Thyroid gland (tissue), 4 donors: ENCODE data around the gene ADAT3. TPM values are rescaled to one million over a fixed set of nuclear protein-coding genes. Genes with fewer than 3 reads are reported as not detected.
A peak's percentile ranks its signal among the peaks of the same experiment; 100 is the strongest.
"Not testable (repeated sequence)": the region's sequence is repeated elsewhere in the genome, so short reads cannot be mapped to it uniquely, and the experiment has no call there.

Source experiments
- DNase-seq, 2 donors: peaks; one replicate each; pipeline ENCODE4 v3.0.0-alpha.2; 2019
- H3K27ac ChIP-seq, 3 donors: fragments of 200-600 bp; sonication (generic); 1 replicate in 2 of 3; 2 replicates in 1 of 3; pipeline ENCODE4 v1.5.1; 2016 to 2019; ENCODE audit warnings: mild to moderate bottlenecking in 1 of 3, moderate library complexity in 1 of 3
- H3K27me3 ChIP-seq: fragments of 200-600 bp; sonication (generic); one replicate; pipeline ENCODE4 v1.5.1; 2019
- H3K36me3 ChIP-seq, 2 donors: fragments of 200-600 bp; sonication (generic); one replicate each; pipeline ENCODE4 v1.5.1; 2016 to 2019
- H3K4me1 ChIP-seq, 2 donors: fragments of 200-600 bp; sonication (generic); one replicate each; pipeline ENCODE4 v1.5.1; 2017 to 2019
- H3K4me3 ChIP-seq, 3 donors: fragments of 200-600 bp; sonication (generic); replicated peaks in 1 of 3; 1 replicate in 2 of 3; 2 replicates in 1 of 3; pipeline ENCODE4 v1.5.1; 2016; ENCODE audit warnings: mild to moderate bottlenecking in 1 of 3
- H3K9me3 ChIP-seq: fragments of 200-600 bp; sonication (generic); one replicate; pipeline ENCODE4 v1.5.1; 2017
- POLR2A ChIP-seq, 2 donors: fragments of 450-650 bp; IDR thresholded peaks; one replicate each; pipeline ENCODE4 v1.6.1; 2017; ENCODE audit warnings: antibody characterized with exemption in 2 of 2, mild to moderate bottlenecking in 2 of 2, moderate library complexity in 1 of 2
- WGBS, 2 donors: methylation state at CpG; one replicate each; pipeline ENCODE4 v1.1.5; 2017; 5-methylcytosine and 5-hydroxymethylcytosine counted together
- intact Hi-C: fragments of 100-400 bp; cut with DNase I; formaldehyde crosslinking; loops from one replicate; pipeline ENCODE4 v1.15.1; 2023
- total RNA-seq, 4 donors: library from RNA; depleted of rRNA; stranded (reverse); fragments of >200 nt; gene quantifications; one replicate each; pipeline ENCODE4 v1.2.3, GENCODE V29; 2016
- TF ChIP-seq, protein P1 (sequence below), 6 experiments: fragments of 200-600 bp in 3 of 6; fragments of 450-650 bp in 3 of 6; sonication (generic) in 3 of 6; IDR thresholded peaks; one replicate each; pipeline ENCODE4 v1.5.1; 2016 to 2019; ENCODE audit warnings: antibody characterized with exemption in 6 of 6, mild to moderate bottlenecking in 2 of 6, inconsistent platforms in 1 of 6, moderate library complexity in 1 of 6

ADAT3 gene
- total RNA-seq, 4 donors from 2014 or later: 4.0 to 14.6 (median 8.3) TPM

DNA sequence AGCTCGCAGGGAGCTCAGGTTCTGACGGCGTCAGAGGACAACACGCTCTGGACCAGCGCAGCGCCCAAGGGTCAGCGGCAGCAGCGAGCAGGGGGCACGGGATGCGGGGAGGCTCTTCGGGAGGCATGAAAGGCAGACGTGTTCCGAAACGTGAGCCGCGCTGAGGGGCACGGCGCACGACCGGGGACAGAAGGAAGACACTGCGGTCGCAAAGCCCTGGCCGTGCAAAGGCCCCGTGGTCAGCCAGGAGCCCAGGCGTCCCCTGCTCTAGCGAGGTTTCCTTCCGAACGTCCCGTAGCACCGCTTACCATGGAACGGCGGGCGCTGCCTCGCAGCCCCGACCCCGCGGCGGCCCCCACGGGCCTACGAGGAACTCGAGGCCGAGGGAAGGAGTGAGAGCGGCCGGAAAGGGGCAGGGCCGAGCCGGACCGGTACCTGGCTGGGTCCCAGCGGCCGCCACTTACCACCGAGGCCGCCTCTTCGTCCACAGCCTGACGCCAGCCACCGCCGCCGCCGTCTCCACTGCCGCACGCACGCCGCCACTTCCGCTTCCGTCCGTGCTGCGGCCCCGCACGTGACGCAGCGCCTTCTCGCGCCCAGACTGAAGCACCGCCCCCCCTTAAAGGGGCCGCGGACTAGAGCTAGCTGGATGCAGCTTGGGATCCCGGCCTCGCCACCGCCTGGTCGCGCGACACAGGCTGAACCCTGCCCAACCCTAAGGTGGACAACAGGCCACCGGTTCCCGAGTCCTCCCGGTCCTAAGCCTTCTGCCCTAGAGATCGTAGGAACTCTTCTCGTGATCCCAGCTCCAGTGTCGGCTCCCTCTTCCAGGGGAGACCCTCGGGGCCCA lies 29.3 kb upstream of the ADAT3 start:
- no peaks in the 10 kb centered on the region for H3K9me3 ChIP-seq
- no peaks in the 10 kb centered on the region for H3K27me3 ChIP-seq
- no peaks in the 10 kb centered on the region for H3K36me3 ChIP-seq
- DNase-seq: peak; percentile 94 to 95
- H3K4me1 ChIP-seq: peaks cover 27 to 32% of the 10 kb centered on the region in 2 donors
- peak overlapping the region; percentile 72 to 93 (median 85) for H3K4me3 ChIP-seq
- intact Hi-C loops: no loop called here
- H3K27ac ChIP-seq: peak overlapping the region; percentile 76 to 88 (median 77)
- WGBS, 2 donors: 0% methylated on average over 17 to 22 of the region's 87 CpGs
- TF ChIP-seq, protein P1, sequence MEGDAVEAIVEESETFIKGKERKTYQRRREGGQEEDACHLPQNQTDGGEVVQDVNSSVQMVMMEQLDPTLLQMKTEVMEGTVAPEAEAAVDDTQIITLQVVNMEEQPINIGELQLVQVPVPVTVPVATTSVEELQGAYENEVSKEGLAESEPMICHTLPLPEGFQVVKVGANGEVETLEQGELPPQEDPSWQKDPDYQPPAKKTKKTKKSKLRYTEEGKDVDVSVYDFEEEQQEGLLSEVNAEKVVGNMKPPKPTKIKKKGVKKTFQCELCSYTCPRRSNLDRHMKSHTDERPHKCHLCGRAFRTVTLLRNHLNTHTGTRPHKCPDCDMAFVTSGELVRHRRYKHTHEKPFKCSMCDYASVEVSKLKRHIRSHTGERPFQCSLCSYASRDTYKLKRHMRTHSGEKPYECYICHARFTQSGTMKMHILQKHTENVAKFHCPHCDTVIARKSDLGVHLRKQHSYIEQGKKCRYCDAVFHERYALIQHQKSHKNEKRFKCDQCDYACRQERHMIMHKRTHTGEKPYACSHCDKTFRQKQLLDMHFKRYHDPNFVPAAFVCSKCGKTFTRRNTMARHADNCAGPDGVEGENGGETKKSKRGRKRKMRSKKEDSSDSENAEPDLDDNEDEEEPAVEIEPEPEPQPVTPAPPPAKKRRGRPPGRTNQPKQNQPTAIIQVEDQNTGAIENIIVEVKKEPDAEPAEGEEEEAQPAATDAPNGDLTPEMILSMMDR (IDR thresholded peaks at IDR 0.05): peak in 1 of 6 experiments; percentile 17
- TF ChIP-seq POLR2A (IDR thresholded peaks at IDR 0.05): peak; percentile 56 to 87

DNA sequence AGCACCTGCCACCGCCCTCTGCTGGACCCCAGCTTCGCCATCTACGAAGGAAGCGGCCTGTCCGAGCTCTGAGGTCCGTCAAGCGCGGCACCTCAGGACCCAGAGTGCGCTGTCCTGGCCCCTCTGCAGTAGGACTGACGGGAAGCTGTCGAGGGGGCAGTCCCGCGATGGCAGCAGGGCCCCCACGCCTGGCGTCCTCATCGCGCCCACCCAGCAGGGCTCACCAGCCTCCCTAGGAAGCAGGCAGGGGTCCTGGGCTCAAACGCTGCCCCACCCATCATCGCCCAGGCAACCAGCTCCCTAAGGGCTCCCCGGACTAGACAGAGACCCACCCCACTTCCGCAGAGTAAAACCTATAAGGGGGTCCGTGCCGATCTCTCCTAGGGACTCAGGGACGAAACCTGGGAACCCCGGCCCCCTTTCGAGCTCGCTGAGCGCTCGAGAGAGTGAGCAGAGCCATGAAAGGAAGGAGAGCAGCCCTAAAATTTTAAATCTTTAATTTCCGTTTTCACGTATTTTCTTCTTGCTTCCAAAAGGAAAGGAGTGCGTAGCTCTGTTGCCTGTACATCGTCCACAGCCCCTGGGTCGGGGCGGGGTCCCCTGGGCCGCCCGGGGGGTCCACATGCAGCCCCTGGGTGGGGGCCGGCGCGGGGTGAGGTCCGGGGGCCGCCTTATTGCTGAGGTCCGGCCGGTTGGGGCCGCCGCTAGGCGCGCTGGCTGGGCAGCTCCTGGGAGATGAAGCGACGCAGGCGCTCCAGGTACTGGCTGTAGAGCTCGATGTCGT lies 28.5 kb upstream of the ADAT3 start:
- TF ChIP-seq, protein P1 (IDR thresholded peaks at IDR 0.05): peak in 1 of 6 experiments; percentile 8
- peak overlapping the region in 2 of 3 donors; percentile 85 to 93 for H3K4me3 ChIP-seq
- H3K27ac ChIP-seq: peak overlapping the region; percentile 66 to 88 (median 77)
- H3K36me3 ChIP-seq, H3K27me3 ChIP-seq, intact Hi-C loops, DNase-seq, H3K9me3 ChIP-seq: not testable (repeated sequence)
- 11 to 32% methylated on average over 28 to 31 of the region's 53 CpGs for WGBS, 2 donors
- H3K4me1 ChIP-seq: peaks cover 27 to 32% of the 10 kb centered on the region in 2 donors

DNA sequence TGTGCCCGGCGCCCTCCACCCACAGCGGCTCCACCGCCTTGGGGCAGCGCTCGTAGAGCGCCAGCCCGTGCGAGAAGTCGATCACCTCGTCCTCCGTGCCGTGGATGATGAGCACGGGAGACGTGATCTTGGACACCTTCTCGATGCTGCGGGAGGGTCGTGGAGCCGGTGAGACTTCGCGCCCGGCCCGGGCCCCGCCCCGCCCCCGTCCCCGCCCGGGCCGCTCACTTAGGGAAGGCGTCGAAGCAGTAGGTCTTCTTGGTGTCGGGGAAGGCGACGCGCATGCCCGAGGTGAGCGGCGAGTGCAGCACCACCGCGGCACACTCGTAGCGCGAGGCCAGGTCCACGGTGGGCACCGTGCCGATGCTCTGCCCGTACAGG lies 27.9 kb upstream of the ADAT3 start:
- peak overlapping the region in 1 of 3 donors; percentile 93 for H3K4me3 ChIP-seq
- H3K27me3 ChIP-seq, H3K27ac ChIP-seq, H3K36me3 ChIP-seq, DNase-seq, H3K9me3 ChIP-seq, intact Hi-C loops: not testable (repeated sequence)
- peaks cover 27 to 32% of the 10 kb centered on the region in 2 donors for H3K4me1 ChIP-seq
- WGBS, 2 donors: 29% methylated on average over 9 of the region's 47 CpGs; no CpG with 5 or more reads in 1 of the 2 donors

DNA sequence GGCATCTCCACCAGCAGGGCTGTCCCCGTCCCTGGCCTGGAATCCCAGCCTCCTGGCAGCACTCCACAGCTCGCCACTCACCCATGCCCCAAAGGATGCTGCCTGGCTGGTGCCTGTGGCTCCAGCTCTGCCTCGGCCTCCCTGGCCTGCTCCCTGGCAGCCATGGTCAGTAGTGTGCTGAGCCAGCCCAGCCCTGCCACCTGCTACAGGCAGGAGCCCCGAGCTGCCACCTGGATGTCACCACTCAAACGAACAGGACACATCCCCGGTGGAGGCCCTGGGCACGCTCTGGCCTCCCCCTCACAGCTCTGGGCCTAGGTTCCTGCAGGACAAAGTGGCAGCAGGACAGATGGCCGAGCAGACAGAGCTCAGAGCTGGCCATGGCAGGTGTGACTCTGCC lies 26.6 kb upstream of the ADAT3 start:
- 57 to 79% methylated on average over 5 to 7 of the region's 8 CpGs for WGBS, 2 donors
- H3K4me3 ChIP-seq: not testable (repeated sequence)

DNA sequence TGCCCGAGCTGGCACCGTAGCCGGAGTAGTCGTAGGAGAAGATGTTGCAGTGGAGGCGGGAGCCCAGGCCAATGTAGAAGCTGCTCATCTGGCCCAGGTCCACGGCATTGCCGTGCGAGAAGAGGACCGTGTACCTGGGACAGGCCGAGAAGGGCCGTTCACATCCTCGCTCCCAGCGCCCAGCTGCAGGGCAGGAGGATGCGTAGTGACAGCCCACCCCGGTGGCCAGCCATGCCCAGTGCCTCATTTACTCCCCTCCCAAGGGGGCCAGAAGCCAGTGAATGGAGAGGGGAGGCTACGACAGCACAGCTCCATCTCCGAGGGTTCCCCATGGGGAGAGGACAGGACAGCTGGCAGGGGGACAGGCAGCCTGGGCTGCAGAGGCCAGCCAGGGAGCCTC lies 25.2 kb upstream of the ADAT3 start:
- H3K27me3 ChIP-seq, DNase-seq, intact Hi-C loops, H3K27ac ChIP-seq, H3K36me3 ChIP-seq, H3K4me3 ChIP-seq, H3K9me3 ChIP-seq: not testable (repeated sequence)
- peaks cover 20 to 28% of the 10 kb centered on the region in 2 donors for H3K4me1 ChIP-seq
- 92 to 97% methylated on average over 13 of the region's 17 CpGs for WGBS, 2 donors

More for the DNA sequence above, 26.6 kb upstream of the ADAT3 start:
- intact Hi-C loops, DNase-seq, H3K27ac ChIP-seq, H3K36me3 ChIP-seq, H3K9me3 ChIP-seq, H3K27me3 ChIP-seq: not testable (repeated sequence)
- H3K4me1 ChIP-seq: peaks cover 21 to 30% of the 10 kb centered on the region in 2 donors

DNA sequence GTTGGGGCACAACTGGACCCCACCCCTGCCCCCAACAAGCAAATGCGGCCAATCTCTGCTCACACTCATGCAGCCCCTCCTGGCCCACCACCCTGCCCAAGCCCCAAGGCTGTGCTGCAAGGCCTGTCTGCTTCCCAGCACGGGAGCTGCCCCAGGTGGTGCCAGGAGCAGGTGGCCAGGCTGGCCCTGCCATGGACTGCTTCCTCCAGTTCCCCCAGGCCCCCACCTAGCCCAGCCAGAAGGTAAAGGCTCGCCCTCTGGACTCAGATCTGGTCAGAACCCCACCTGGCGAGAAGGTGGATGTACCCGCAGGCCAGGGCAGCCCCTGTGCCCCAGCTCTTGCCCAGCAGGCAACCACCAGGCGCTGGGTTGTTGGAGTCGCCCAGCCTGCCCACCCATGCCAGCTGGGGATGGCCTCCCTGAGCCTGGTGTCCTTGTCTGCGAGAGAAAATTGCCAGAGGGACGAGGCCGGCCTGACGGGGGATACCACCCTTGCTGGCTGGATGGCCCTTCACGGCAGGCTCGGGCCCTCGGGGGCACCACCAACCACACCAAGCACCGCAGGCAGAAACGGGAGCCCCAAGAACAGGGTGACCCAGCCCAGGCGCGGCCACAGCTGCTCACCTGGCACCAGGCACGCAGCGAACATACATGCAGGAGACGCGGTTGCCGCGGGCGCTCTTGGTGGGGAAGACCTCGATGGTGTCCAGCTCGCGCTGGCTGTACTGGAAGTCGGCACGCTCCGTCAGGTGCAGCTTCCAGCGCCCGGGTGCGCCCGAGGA lies 24.4 kb upstream of the ADAT3 start:
- no peak overlapping the region for H3K4me3 ChIP-seq
- TF ChIP-seq, protein P1 (IDR thresholded peaks at IDR 0.05): no peak
- TF ChIP-seq POLR2A (IDR thresholded peaks at IDR 0.05): no peak
- DNase-seq: no peak
- H3K27me3 ChIP-seq: no peaks in the 10 kb centered on the region
- H3K4me1 ChIP-seq: peaks cover 16 to 26% of the 10 kb centered on the region in 2 donors
- no peaks in the 10 kb centered on the region for H3K9me3 ChIP-seq
- intact Hi-C loops: no loop called here
- 83 to 87% methylated on average over 3 to 11 of the region's 35 CpGs for WGBS, 2 donors
- no peak overlapping the region for H3K27ac ChIP-seq
- H3K36me3 ChIP-seq: no peaks in the 10 kb centered on the region

DNA sequence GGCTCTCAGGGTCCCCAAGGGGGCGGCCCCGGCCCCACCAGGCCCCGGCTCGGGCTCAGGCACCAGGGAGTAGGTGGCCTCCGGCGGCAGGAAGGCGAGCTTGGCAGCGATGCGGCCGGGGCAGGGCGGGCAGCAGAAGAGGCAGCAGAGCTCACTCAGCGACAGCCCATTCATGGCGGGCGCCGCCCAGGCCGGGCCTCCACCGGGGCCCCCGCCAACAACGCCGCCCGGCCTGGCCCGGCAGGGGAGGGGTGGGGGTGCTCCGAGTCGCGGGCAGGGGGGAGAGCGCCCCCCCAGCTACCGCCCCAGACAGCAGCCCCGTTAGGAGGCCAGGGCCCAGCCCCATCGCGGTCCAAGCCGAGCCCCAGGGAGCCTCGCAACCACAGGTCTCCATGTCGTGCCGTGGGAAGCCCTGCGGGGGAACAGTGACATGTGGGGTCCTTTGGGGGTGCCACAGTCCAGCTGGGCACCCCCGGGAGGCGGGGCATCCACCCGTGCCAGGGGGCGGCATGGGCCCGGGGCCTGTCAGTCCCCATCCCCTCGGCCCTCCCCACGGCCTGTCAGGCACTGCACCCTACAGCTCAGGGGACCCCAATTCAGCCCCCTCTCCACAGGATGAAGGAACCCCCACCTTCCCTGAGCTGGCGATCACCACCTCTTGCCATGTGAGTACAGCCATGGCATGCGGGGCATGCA lies 23.7 kb upstream of the ADAT3 start:
- H3K9me3 ChIP-seq, H3K27me3 ChIP-seq, H3K4me3 ChIP-seq, DNase-seq, H3K27ac ChIP-seq, intact Hi-C loops, H3K36me3 ChIP-seq: not testable (repeated sequence)
- WGBS, 2 donors: 81 to 87% methylated on average over 3 to 4 of the region's 44 CpGs
- peaks cover 13 to 22% of the 10 kb centered on the region in 2 donors for H3K4me1 ChIP-seq
